ENCODE measurements around the gene IDH3B. TPM values are rescaled to one million over a fixed set of nuclear protein-coding genes. Genes with fewer than 3 reads are reported as not detected.

The IDH3B gene
- total and polyA plus RNA-seq, 7 experiments from 2014 or later, result 101 to 161 (median 107) TPM

DNA sequence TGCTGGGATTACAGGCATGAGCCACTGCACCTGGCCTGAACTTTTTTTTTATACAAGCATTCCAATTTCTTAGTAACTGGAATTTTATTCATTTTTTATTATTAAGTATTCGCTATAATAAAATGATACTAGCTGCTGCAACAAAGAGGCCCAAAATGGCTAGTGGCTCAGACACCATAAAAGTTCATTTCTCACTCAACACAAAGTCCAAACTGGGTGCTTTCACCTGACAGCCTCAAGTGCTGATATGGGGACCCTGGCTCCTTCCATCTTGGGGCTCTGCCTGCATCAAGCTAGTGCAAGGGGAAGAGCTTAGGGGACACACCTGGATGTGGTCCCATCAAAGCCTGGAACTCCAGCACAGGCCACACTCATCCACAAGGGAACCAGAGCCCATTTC lies 23.8 kb downstream of the IDH3B start:
- CTCF ChIA-PET, result no interaction called here
- Histone ChIP-seq H3K27ac (ENCODE audit: low read depth, low read length) (no peak overlapping the region), H3K4me1 (ENCODE audit: control insufficient read depth in 2 of 2, insufficient read depth in 2 of 2, low read length in 2 of 2) (peaks cover 0 to 9% of the 10 kb centered on the region in 2 donors), H3K27me3 (ENCODE audit: control insufficient read depth in 2 of 2, insufficient read depth in 2 of 2, low read length in 2 of 2) (no peaks in the 10 kb centered on the region), H3K36me3 (ENCODE audit: control insufficient read depth in 2 of 3, insufficient read depth in 3 of 3, low read length in 3 of 3) (no peaks in the 10 kb centered on the region), H3K9me3 (ENCODE audit: control insufficient read depth in 2 of 3, low read length in 3 of 3) (no peaks in the 10 kb centered on the region), H3K4me3 (ENCODE audit: low read length) (no peak overlapping the region)
- no peak overlapping the region for H3K4me3 Mint-ChIP-seq
- H3K4me1 Mint-ChIP-seq, result peaks cover 0 to 11% (median 6%) of the 10 kb centered on the region in 7 donors
- POLR2A ChIA-PET, result no interaction called here
- ATAC-seq, result no peak
- H3K9me3 Mint-ChIP-seq, result peaks cover 0 to 2% (median 0%) of the 10 kb centered on the region in 11 donors
- intact Hi-C loops (cut with micrococcal nuclease), result no loop called here
- DNase-seq, result no peak
- H3K36me3 Mint-ChIP-seq, result peaks cover 0 to 17% (median 0%) of the 10 kb centered on the region in 5 donors
- H3K27ac Mint-ChIP-seq, result no peak overlapping the region
- H3K27me3 Mint-ChIP-seq, result peaks cover 0 to 4% (median 0%) of the 10 kb centered on the region in 5 donors

DNA sequence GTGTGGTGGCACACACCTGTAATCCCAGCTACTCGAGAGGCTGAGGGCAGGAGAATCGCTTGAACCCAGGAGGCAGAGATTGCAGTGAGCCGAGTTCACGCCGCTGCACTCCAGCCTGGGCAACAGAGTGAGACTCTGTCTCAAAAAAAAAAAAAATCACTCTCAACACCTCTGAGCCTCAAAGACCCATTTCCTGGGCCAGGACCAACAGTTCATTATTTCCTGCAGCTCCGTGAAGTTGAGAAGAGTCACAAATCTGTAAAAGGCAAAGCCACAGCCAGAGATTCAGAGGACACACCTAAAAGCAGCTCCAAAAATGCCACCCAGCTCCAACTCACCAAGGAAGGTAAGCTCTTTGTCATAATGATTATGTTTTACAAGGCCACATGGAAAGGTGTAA lies 26.8 kb downstream of the IDH3B start:
- no peaks in the 10 kb centered on the region for H3K36me3 ChIP-seq (ENCODE audit: control insufficient read depth in 2 of 3, insufficient read depth in 3 of 3, low read length in 3 of 3)
- H3K9me3 Mint-ChIP-seq, result peaks cover 0 to 2% (median 0%) of the 10 kb centered on the region in 11 donors
- DNase-seq (no peak), ATAC-seq (peak; percentile 51)
- H3K27ac Mint-ChIP-seq, result peak overlapping the region in 1 of 9 donors; percentile 36
- intact Hi-C loops (cut with micrococcal nuclease), result no loop called here
- no peak overlapping the region for H3K4me3 Mint-ChIP-seq
- H3K36me3 Mint-ChIP-seq, result peaks cover 0 to 17% (median 0%) of the 10 kb centered on the region in 5 donors
- H3K27ac ChIP-seq (ENCODE audit: low read depth, low read length), result no peak overlapping the region
- H3K27me3 ChIP-seq (ENCODE audit: control insufficient read depth in 2 of 2, insufficient read depth in 2 of 2, low read length in 2 of 2), result no peaks in the 10 kb centered on the region
- POLR2A ChIA-PET, result interaction anchor here (1.8 kb wide), 1 partner anchor 15 kb away, joined by 12 read pairs; the partner anchor contains the start of gene NOP56
- no peaks in the 10 kb centered on the region for H3K9me3 ChIP-seq (ENCODE audit: control insufficient read depth in 2 of 3, low read length in 3 of 3)
- H3K4me3 ChIP-seq (ENCODE audit: low read length), result no peak overlapping the region
- CTCF ChIA-PET, result interaction anchor here (1.7 kb wide), 1 partner anchor 10 kb away, joined by 9 read pairs; no protein-coding TSS in a partner anchor
- peaks cover 0 to 27% (median 12%) of the 10 kb centered on the region in 5 donors for H3K27me3 Mint-ChIP-seq
- H3K4me1 Mint-ChIP-seq, result peaks cover 0 to 11% (median 6%) of the 10 kb centered on the region in 7 donors
- H3K4me1 ChIP-seq (ENCODE audit: control insufficient read depth in 2 of 2, insufficient read depth in 2 of 2, low read length in 2 of 2), result peaks cover 0 to 9% of the 10 kb centered on the region in 2 donors

DNA sequence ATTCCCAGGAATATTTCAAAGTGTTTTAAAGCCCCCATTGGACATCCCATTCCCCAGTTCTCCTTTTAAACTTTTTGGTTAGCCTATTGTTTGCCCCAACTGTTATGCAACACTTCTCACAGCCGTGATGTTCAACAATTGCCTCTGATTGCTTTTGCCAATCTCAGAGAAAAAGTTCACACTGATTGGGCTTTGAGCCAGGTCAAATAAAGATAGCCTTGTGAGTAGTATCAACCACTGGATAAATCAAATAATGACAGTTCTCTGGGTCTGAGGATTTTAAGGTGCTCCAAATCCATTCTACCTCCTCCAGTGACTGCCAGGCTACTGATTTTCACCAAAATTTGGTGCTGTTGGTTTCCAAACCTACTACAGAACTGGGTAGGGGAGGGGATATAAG lies 30.6 kb downstream of the IDH3B start:
- Histone ChIP-seq H3K4me3 (ENCODE audit: low read length) (no peak overlapping the region), H3K27me3 (ENCODE audit: control insufficient read depth in 2 of 2, insufficient read depth in 2 of 2, low read length in 2 of 2) (peaks cover 0 to 2% of the 10 kb centered on the region in 2 donors), H3K27ac (ENCODE audit: low read depth, low read length) (no peak overlapping the region), H3K4me1 (ENCODE audit: control insufficient read depth in 2 of 2, insufficient read depth in 2 of 2, low read length in 2 of 2) (peaks cover 0 to 9% of the 10 kb centered on the region in 2 donors), H3K36me3 (ENCODE audit: control insufficient read depth in 2 of 3, insufficient read depth in 3 of 3, low read length in 3 of 3) (no peaks in the 10 kb centered on the region), H3K9me3 (ENCODE audit: control insufficient read depth in 2 of 3, low read length in 3 of 3) (peaks cover 0 to 8% (median 0%) of the 10 kb centered on the region in 3 experiments)
- Mint-ChIP-seq H3K27me3 (peaks cover 10 to 46% (median 33%) of the 10 kb centered on the region in 5 donors), H3K4me3 (no peak overlapping the region), H3K36me3 (peaks cover 0 to 12% (median 0%) of the 10 kb centered on the region in 5 donors), H3K9me3 (peaks cover 0 to 27% (median 15%) of the 10 kb centered on the region in 11 donors), H3K27ac (no peak overlapping the region), H3K4me1 (peaks cover 0 to 11% (median 5%) of the 10 kb centered on the region in 7 donors)
- no peak for ATAC-seq
- intact Hi-C loops (cut with micrococcal nuclease), result no loop called here
- ChIA-PET POLR2A (no interaction called here), CTCF (no interaction called here)
- no peak for DNase-seq

DNA sequence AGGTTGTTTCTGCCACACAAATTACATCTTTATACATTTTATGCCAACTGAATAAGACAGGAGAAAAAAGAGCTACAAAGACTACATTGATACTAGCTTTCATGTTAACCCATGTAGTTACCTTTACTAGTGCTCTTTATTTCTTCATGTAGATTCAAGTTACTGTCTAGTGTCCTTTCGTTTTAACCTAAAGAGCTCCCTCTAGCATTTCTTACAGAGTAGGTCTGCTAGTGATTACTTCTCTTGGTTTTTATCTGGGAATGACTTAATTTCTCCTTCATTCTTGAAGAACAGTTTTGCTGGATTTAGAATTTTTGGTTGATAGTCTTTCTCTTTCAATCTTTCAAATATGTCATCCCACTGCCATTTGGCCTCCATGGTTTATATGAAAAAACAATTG lies 32.8 kb downstream of the IDH3B start:
- Histone ChIP-seq H3K4me1 (ENCODE audit: control insufficient read depth in 2 of 2, insufficient read depth in 2 of 2, low read length in 2 of 2) (no peaks in the 10 kb centered on the region), H3K27ac (ENCODE audit: low read depth, low read length) (no peak overlapping the region), H3K9me3 (ENCODE audit: control insufficient read depth in 2 of 3, low read length in 3 of 3) (peaks cover 0 to 14% (median 0%) of the 10 kb centered on the region in 3 experiments), H3K4me3 (ENCODE audit: low read length) (no peak overlapping the region), H3K36me3 (ENCODE audit: control insufficient read depth in 2 of 3, insufficient read depth in 3 of 3, low read length in 3 of 3) (no peaks in the 10 kb centered on the region), H3K27me3 (ENCODE audit: control insufficient read depth in 2 of 2, insufficient read depth in 2 of 2, low read length in 2 of 2) (peaks cover 0 to 2% of the 10 kb centered on the region in 2 donors)
- Mint-ChIP-seq H3K4me3 (no peak overlapping the region), H3K27ac (no peak overlapping the region), H3K36me3 (peaks cover 0 to 12% (median 5%) of the 10 kb centered on the region in 5 donors), H3K27me3 (peaks cover 19 to 49% (median 36%) of the 10 kb centered on the region in 5 donors), H3K9me3 (peaks cover 2 to 40% (median 17%) of the 10 kb centered on the region in 11 donors), H3K4me1 (peaks cover 0 to 3% (median 0%) of the 10 kb centered on the region in 7 donors)
- intact Hi-C loops (cut with micrococcal nuclease), result no loop called here
- DNase-seq, result no peak
- CTCF ChIA-PET, result no interaction called here
- no peak for ATAC-seq
- POLR2A ChIA-PET, result interaction anchor here (0.6 kb wide), 1 partner anchor 40 kb away, joined by 4 read pairs; no protein-coding TSS in a partner anchor

DNA sequence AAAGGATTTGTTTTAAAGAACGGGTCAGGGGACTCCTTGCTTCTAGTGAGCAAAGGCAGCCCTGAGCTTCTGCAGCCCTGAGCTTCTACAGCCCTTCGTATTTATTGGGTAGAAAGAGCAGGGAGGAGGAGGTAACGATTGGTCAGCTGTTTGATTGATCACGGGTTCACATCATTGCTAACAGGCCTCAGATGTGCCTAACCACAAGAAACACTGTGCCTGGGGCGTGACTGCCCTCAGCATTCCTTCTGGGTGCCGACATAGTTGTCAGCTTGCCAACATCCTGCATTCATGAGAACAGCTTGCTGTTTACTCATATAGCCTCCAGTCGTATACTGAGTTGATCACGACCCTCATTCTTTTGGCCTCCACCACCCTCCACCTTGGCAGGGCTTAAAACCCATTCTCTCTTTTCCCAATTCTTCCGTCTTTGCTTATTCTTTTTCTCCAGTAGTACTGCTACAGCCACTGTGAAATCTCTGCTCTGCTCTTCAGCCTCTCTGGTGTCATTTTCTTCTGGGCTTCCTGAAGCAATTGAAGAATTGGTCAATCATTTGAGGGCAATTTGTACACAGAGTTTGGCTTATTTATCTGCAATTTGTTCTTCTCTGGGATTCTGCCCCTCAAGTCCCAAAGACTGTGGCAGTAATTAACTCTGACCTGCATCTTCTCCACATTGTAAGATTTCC lies 37.0 kb downstream of the IDH3B start:
- intact Hi-C loops (cut with micrococcal nuclease), result no loop called here
- Histone ChIP-seq H3K27ac (ENCODE audit: low read depth, low read length) (no peak overlapping the region), H3K36me3 (ENCODE audit: control insufficient read depth in 2 of 3, insufficient read depth in 3 of 3, low read length in 3 of 3) (no peaks in the 10 kb centered on the region), H3K4me3 (ENCODE audit: low read length) (no peak overlapping the region), H3K4me1 (ENCODE audit: control insufficient read depth in 2 of 2, insufficient read depth in 2 of 2, low read length in 2 of 2) (no peaks in the 10 kb centered on the region), H3K9me3 (ENCODE audit: control insufficient read depth in 2 of 3, low read length in 3 of 3) (peaks cover 0 to 16% (median 0%) of the 10 kb centered on the region in 3 experiments), H3K27me3 (ENCODE audit: control insufficient read depth in 2 of 2, insufficient read depth in 2 of 2, low read length in 2 of 2) (peaks cover 0 to 2% of the 10 kb centered on the region in 2 donors)
- no peak overlapping the region for H3K27ac Mint-ChIP-seq
- H3K36me3 Mint-ChIP-seq, result peaks cover 0 to 12% (median 6%) of the 10 kb centered on the region in 5 donors
- ChIA-PET CTCF (no interaction called here), POLR2A (no interaction called here)
- peaks cover 3 to 45% (median 22%) of the 10 kb centered on the region in 11 donors for H3K9me3 Mint-ChIP-seq
- no peak overlapping the region for H3K4me3 Mint-ChIP-seq
- DNase-seq (no peak), ATAC-seq (no peak)
- no peaks in the 10 kb centered on the region for H3K4me1 Mint-ChIP-seq
- peaks cover 26 to 35% (median 28%) of the 10 kb centered on the region in 5 donors for H3K27me3 Mint-ChIP-seq

DNA sequence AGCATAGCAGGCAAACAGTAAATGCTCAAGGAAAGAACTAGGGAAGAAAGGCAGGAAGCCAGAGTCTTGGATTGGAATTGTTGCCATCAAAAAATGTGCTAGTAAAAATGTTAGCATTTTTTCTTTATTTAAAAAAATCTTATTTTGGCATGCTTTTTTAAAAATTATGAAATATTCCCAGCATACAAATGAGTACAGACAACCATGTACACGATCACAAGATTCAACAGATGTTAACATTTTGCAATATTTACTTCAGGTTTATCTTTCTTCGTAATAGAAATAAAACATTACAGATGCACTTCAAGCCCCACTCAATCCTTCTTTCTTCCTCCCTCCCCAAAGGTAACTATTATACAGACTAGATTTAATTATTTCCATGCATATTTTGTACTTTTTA lies 39.0 kb downstream of the IDH3B start:
- intact Hi-C loops (cut with micrococcal nuclease), result no loop called here
- H3K4me1 Mint-ChIP-seq, result no peaks in the 10 kb centered on the region
- Histone ChIP-seq H3K27ac (ENCODE audit: low read depth, low read length) (no peak overlapping the region), H3K9me3 (ENCODE audit: control insufficient read depth in 2 of 3, low read length in 3 of 3) (peaks cover 0 to 8% (median 0%) of the 10 kb centered on the region in 3 experiments), H3K27me3 (ENCODE audit: control insufficient read depth in 2 of 2, insufficient read depth in 2 of 2, low read length in 2 of 2) (peaks cover 0 to 2% of the 10 kb centered on the region in 2 donors), H3K4me1 (ENCODE audit: control insufficient read depth in 2 of 2, insufficient read depth in 2 of 2, low read length in 2 of 2) (no peaks in the 10 kb centered on the region), H3K4me3 (ENCODE audit: low read length) (no peak overlapping the region), H3K36me3 (ENCODE audit: control insufficient read depth in 2 of 3, insufficient read depth in 3 of 3, low read length in 3 of 3) (no peaks in the 10 kb centered on the region)
- H3K4me3 Mint-ChIP-seq, result no peak overlapping the region
- peaks cover 13 to 27% (median 23%) of the 10 kb centered on the region in 5 donors for H3K27me3 Mint-ChIP-seq
- no peak overlapping the region for H3K27ac Mint-ChIP-seq
- H3K36me3 Mint-ChIP-seq, result peaks cover 0 to 6% (median 5%) of the 10 kb centered on the region in 5 donors
- no peak for ATAC-seq
- CTCF ChIA-PET, result no interaction called here
- H3K9me3 Mint-ChIP-seq, result peaks cover 3 to 32% (median 9%) of the 10 kb centered on the region in 11 donors
- POLR2A ChIA-PET, result no interaction called here
- DNase-seq, result no peak

All from naive thymus-derived CD4-positive, alpha-beta T cell (primary cell).